HG02938 (cell line): ENCODE results near the gene EML4.
"Not testable (repeated sequence)": the region's sequence is repeated elsewhere in the genome, so short reads cannot be mapped to it uniquely, and the experiment has no call there.

Experiments
- ATAC-seq: cut with Tn5 transposase; IDR thresholded peaks from one replicate; pipeline ENCODE4 v1.9.1; 2021; ENCODE audit warnings: mild to moderate bottlenecking, moderate library complexity; ENCODE audit not compliant: unreplicated experiment

Gene EML4

DNA sequence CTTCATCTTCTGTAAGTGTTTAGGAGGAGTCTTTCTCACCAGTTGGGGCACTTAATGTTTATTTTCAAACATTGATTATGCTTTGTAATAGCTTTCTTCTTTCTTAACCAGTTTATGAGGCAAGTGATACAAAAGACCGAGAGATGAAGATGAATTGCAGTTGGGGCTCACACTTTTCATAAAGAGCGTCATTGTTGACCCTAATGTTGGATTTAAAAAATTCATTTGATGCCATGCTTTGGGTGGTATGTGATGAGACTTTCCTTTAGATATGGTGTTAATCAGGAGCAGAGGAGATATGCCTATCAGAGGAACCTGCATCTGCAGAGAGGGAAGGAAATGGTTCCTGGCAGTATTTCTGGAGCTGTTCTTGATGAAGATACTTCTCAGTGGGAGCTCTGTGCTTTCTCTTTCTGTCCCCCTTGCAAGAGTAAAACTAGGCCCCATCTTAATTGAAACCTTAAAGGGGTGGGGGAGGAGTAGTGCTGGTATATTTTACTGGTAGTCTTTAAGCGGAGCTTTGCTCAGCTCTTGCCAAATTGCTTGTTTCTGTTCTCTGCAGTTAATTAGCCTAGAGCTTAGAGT lies 2.3 kb downstream of the EML4 start:
- ATAC-seq: no peak

DNA sequence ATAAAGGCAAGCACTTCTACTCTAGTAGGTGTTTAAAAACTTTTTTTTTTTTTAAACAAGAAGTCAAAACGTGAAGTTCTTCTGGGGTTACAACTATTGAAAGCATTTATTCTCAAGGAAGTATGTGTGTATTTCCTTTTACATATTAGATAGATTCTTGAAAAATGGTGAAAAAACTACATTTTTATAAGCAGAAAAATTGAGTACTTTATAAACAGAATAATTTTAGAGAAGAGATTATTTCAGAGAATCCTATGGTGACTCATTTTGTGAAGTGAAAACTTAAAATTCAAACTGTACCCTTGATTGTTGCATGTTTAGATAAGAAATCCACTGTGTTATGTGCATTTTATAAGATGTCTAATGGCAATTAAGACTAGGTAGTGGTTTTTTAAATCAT lies 2.9 kb downstream of the EML4 start:
- no peak for ATAC-seq

DNA sequence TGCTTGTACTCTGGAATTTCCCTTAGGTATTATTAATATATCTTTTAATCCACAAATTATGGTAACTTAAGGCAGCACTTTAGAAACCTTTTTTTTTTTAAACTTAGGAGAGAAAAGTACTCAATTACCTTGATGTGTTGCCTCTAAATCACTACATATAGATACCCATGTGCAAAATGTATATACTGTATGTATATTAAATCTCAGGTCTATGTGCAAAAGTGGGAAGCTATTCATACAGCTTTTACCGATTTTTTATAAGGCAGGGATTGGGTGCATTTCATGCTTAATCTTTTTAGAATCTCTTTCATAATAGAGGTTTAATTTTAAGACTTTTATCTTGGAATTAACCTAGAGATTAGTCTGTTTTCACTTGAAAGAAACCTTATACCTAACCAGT lies 3.4 kb downstream of the EML4 start:
- no peak for ATAC-seq

DNA sequence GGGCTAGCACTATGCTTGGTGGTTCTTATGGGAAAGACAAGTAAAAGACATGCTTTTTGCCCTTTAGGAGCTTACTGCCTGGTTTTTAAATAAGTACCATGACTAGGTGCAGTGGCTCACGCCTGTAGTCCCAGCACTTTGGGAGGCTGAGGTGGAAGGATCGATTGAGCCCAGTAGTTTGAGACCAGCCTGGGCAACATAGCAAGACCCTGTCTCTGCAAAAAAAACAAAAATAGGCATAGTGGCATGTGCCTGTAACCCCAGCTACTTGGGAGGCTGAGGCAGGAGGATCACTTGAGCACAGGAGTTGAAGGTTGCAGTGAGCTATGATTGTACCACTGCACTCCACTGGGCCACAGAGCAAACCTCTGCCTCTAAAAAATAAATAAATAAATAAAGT lies 4.3 kb downstream of the EML4 start:
- not testable (repeated sequence) for ATAC-seq

DNA sequence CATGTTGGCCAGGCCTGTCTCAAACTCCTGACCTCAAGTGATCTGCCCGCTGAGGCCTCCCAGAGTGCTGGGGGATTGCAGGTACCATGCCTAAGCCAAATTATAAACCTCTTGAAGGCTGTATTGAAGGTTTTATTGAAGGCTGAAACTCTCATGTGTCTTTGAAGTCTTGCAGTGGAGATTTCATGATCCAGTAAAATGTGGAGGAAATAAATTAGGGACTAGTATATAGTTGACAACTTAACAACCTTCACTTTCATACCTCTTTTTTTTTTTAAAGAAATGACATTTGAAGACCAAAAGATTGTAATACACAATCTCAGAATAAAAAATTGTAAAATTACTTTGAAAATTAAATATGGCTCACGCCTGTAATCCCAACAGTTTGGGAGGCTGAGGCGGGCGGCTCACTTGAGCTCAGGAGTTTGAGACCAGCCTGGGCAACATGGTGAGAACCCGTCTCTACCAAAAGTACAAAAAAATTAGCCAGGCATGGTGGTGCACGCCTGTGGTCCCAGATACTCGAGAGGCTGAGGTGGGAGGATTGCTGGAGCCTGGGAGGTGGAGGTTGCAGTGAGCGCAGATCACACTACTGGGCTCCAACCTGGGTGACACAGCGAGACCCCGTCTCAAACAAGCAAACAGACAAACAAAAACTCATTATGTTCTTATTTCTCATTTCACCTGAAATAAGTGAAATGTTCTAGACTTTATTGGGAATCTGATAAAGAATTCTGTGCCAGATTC lies 8.0 kb downstream of the EML4 start:
- ATAC-seq: no peak

DNA sequence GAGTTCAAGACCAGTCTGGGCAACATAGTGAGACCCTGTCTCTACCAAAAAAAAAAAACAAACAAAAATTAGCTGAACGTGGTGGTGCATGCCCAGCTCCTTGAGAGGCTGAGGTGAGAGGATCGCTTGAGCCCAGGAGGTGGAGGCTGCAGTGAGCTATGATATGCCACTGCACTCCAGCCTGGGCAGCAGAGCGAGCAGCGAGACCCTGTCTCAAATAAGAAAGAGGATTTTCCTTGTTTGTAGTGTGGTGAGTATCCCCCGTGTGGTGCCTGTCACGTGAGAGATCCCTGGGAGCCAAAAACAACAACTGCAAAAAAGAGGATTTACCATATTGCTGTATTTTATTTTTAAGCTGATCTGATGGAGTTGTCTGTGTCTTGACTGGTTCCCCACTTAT lies 9.2 kb downstream of the EML4 start:
- no peak for ATAC-seq

DNA sequence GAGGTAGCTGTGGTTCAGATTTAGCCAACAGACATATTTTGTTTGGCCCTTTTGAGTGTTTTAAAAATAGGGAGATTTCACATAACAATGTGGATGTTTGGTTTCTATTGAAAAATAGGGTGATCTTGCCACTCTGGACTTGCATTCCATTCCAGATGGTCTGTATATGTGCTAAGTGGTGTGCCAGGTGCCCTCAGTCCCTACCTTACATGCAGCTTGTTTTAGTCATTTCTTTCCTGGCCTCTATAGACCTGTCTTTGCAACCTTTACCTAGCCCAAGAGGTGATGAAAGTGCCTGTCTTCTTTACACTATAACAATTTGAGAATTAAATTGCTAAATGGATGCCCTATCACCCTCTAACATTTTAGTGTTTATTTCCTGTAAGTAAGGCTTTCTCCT lies 11.1 kb downstream of the EML4 start:
- ATAC-seq: no peak

DNA sequence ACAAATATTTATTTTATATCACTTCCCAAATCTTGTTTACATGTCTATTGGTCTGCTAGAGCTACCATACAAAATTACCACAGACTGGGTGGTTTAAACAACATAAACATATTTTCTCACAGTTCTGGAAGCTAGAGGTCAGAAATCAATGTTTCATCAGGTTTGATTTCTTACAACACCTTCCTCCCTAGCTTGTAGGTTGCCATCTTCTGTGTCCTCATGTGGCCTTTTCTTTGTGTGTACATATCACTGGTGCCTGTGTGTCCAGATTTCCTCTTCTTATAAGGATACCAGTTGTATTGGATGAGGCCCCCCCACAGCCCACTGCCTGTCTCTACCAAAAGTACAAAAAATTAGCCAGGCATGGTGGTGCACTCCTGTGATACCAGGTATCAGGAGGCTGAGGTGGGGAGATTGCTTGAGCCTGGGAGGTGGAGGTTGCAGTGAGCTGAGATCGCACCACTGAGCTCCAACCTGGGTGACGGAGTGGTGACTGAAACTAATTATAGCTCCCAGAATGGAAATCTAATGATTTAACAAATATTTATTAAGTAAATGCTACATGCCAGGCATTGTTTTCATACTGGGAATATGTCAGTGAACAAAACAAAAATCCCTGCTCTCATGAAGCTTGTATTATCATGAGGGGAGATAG lies 13.6 kb downstream of the EML4 start:
- no peak for ATAC-seq

DNA sequence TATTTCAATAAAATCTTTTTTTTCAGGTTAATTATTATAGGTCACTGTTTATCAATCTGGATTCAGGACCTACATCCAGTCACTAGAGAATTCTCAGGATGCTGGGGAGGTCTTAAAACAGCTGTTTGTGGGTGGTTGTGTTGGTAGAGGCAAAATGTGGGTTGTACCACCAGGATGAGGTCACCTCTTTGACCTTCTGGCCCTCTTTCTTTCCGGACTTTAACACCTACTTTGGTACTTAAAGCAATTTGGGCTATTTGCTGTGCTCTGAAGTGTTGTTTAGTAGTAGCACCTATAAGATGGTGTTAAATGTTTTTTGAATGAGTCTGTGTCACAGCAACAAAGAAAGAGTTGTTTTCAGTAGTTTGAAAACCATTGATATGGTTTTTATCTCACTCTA lies 14.6 kb downstream of the EML4 start:
- ATAC-seq: no peak

DNA sequence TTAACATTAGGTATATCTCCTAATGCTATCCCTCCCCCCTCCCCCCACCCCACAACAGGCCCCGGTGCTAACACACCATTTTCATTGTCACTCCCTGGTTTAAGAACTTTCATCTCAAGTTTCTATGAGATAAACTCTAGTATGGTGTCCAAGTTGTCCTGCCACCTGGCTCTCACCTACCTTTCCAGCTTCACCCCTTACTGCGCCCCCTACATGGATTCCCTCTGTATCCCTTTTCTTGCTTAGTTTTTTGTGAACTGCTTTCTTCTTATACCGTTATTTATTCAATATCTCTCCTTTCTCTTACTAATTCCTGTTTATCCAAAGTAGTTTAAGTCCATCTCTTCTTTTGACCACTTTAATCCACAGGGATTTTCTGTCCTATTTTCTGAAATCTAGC lies 15.2 kb downstream of the EML4 start:
- ATAC-seq: no peak

DNA sequence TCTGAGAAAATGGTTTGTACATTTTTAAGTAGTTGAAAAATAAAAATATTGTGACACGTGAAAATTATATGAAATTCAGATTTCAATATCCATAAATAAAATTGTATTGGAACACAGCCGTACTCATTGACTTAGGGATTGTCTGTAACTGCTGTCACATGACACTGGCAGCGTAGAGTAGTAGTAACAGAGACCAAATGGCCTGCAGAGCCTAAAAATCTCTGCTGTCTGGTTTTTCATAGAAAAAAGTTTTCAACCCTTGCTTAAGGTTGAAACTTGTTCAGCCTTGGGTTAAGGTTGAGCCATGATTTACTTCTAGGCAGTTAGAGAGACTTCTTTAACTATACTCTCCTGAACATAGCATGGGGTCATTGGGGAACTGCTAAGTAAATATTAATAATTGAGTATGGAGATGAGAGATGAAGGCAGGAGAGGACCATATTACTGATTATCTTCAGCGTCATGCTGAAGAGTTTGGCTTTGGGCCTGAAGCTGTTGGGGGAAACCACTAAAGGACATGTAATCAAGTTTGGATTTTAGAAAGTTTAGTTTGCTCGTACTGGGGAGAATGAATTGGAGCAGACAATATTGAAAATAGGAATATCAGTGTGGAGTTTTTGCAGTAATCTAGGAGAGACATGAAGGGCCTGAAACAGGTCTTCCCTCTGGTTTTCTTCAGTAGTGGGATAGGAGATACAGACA lies 16.2 kb downstream of the EML4 start:
- ATAC-seq: no peak

DNA sequence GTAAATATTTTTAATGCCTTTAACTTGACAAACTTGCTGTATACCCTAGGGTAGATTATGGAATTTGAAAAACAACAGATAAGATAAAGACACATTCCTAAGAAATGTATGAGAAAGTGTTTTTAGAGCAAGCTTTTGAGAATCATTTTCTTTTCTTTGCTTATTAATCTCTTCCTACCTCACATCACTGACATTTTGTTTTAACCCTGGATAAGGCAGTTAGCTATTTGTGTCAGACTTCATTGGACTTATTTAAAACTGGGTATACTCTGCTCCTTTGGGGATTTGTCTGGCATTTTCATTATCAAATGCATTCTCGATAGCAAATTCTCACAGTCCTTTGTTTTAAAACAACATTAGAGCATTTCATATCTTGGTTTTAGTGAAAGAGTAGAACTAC lies 17.2 kb downstream of the EML4 start:
- no peak for ATAC-seq

DNA sequence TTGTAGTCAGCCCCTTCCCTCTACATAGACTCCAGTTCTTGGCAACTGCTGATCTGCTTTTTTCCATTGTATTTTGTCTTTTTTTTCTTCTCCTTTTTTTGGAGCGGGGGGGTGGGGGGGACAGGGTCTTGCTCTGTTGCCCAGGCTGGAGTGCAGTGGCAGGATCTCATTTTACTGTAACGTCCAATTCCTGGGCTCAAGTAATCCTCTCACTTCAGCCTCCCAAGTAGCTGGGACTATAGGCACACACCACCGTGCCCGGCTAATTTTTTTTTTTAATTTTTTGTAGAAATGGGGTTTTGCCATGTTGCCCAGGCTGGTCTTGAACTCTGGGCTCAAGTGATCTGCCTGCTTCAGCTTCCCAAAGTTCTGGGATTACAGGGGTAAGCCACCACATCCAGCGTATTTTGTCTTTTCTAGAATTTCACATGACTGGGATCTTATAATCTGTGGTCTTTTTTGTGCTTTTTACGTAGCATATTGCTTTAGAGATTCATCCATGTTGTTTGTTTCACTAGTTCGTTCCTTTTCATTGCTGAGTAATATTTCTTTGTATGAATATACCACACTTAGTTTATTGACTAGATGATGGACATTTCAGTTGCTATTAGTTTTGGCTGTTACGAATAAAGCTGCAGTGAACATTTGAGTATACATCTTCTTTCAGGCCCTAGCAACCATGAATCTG lies 17.9 kb downstream of the EML4 start:
- no peak for ATAC-seq

DNA sequence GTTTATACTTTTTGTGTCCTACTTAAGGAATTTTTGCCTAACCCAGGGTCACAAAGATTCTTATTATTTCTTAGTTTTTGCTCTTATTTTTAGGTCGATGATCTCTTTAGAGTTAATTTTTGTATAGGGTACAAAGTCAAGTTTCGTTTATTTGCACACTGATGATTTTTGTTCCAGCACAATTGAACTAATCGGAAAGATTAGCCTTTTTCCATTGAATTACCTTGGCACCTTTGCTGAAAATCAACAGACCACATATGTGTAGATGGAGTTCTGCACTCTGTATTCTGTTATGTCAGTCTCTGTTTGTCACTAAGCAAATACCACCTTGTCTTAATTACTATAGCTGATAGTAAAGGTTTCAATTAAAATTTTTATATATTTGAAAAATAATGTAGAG lies 18.7 kb downstream of the EML4 start:
- ATAC-seq: no peak

DNA sequence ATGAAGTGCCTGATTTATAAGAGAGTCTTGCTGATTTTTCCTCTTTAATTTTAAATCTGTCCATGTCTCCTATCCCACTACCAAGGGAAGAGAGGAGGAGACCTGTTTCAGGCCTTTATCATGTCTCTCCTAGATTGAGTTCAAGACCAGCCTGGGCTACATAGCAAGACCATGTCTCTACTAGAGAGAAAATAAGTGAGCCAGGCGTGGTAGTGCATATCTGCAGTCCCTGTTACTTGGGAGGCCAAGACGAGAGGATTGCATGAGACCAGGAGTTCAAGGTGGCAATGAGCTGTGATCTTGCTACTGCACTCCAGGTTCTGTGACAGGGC lies 20.0 kb downstream of the EML4 start:
- no peak for ATAC-seq

DNA sequence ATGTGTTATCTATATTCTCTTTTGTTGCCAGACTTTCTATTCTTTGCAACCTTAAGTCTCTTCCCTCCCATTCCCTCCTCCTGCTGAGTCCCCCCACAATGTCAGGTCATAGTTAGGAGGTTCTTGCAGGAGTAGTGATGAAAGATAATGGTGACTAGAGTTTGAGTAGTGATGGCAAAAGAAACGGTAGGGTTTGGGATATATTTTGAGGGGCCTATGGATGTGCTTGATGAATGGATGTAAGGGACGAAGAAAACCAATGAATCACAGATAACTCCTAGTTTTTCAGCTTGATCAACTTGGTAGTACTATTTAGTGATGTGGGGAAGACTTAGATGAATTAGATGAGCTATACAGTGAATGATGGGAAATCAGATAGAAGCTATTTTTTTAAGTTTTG lies 21.0 kb downstream of the EML4 start:
- ATAC-seq: no peak

DNA sequence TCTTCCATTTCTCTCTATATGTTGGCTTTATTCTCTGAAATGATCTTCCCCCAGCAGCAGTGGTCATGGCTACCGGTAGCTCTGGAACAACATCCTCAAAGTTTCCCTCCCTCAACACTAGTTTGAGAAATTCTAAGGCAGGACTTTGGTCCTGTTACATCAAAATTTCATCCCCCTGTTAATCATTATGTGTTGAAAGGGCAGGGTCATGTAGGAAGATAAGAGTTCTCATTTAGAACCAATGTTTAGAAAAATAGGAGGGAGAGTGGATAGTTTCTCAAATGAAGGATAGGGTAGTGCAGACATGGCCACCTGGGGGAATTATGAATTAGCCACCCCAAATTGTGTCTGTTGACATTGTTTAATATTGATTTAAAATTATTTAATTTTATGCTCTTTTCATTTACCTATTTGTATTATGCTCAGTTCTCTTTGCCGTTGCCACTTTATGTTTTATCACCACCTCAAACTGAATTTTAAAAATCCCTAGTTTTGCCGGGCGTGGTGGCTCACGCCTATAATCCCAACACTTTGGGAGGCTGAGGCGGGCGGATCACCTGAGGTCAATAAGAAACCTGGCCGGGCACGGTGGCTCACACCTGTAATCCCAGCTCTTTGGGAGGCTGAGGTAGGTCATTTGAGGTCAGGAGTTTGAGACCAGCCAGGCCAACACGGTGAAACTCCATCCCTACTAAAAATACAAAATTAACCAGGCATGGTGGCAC lies 22.3 kb downstream of the EML4 start:
- no peak for ATAC-seq

DNA sequence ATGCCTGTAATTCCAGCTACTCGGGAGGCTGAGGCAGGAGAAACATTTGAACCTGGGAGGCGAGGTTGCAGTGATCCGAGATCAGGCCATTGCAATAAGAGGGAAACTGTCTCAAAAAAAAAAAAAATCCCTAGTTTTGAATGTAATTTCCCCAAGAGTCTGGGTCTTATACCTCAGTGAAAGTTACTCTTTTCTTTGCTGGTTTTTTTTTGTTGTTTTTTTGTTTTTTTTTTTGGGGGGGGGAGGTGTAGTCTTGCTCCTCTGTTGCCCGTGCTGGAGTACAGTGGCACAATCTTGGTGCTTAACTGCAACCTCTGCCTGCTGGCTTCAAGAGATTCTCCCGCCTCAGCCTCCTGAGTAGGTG lies 22.8 kb downstream of the EML4 start:
- no peak for ATAC-seq

DNA sequence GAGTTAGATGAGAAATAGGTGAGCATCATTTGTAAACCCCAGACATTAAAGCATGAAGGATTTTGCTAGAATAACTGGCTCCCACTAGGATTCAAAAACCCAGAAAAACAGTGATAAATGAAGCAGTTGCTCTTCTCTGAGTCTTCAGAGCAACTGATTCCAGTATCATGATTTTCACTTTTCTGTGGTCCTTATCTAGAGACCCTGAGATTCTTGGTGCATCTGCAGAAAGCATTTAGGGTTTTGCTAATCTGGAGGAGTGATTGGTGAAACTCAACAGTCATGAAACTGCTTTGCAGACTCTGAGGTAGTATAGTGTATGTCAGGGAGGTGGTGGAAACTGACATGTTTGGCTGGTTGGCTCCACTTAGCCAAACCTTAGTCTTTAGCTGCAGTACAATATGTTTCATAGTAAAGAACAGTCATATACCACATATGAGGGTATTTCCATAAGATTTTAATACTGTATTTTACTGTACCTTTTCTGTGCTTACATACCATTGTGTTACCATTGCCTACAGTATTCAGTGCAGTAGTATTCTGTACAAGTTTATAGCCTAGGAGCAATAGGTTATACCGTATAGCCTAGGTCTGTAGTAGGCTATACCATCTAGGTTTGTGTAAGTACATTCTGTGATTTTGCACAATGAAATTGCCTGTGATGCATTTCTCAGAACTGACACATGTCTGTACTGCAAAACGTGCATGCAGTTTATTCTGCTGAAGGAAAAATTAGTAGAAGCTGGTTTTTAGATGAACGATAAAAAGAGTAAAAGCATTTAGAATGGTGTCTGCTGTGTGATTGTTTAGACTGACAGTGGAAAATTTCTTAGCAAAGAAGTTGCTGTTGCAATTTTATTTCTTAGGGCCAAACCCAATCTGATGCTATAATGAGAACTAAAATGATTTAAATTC lies 23.8 kb downstream of the EML4 start:
- ATAC-seq: peak; percentile 66

DNA sequence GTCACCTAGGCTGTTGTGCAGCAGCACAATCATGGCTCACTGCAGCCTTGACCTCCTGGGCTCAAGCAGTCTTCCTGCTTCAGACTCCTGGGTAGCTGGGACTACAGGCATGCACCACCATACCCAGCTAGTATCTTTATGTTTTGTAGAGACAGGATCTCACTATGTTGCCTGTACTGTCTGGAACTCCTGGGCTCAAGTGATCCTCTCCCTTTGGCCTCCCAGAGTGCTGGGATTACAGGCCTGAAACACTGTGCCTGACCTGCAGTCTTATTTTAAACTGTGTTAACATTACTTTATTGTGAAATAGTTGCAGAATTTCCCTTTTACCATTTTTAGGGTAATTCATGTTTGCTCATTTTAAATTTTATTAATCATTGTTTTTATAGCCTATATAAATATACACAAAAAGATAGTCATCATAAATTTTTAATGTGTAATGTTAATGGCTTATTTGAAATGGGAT lies 24.6 kb downstream of the EML4 start:
- no peak for ATAC-seq
